Adrenal gland (tissue), 12 donors: ENCODE data around the gene FPGS. TPM values are rescaled to one million over a fixed set of nuclear protein-coding genes. Genes with fewer than 3 reads are reported as not detected.
"Not testable (repeated sequence)": the region's sequence is repeated elsewhere in the genome, so short reads cannot be mapped to it uniquely, and the experiment has no call there.

Source experiments
- DNase-seq, 7 donors: peaks; one replicate each; pipeline ENCODE4 v3.0.0-alpha.2; 2019 to 2020
- H3K27ac ChIP-seq, 5 donors: fragments of 200-600 bp; sonication (generic) in 4 of 5; 1 replicate in 3 of 5; 2 replicates in 2 of 5; pipeline versions ENCODE4 v1.5.1 to v1.8.0; 2016 to 2020; ENCODE audit warnings: mild to moderate bottlenecking in 1 of 5
- H3K27me3 ChIP-seq: fragments of 200-600 bp; 2 replicates; pipeline ENCODE4 v1.8.0; 2021
- H3K36me3 ChIP-seq, 2 donors: fragments of 200-600 bp; replicated peaks in 1 of 2; 1 replicate in 1 of 2; 2 replicates in 1 of 2; pipeline versions ENCODE4 v1.5.1 to v1.8.0; 2018 to 2022
- H3K4me1 ChIP-seq, 2 donors: fragments of 200-600 bp; replicated peaks in 1 of 2; 1 replicate in 1 of 2; 2 replicates in 1 of 2; pipeline versions ENCODE4 v1.5.1 to v1.8.0; 2018 to 2021
- H3K4me3 ChIP-seq, 4 donors: fragments of 200-600 bp; sonication (generic) in 3 of 4; one replicate each; pipeline ENCODE4 v1.5.1; 2016 to 2018
- H3K9me3 ChIP-seq, 3 donors: fragments of 200-600 bp; sonication (generic) in 1 of 3; replicated peaks in 1 of 3; 1 replicate in 2 of 3; 2 replicates in 1 of 3; pipeline versions ENCODE4 v1.5.1 to v1.8.0; 2016 to 2021
- CTCF ChIP-seq, 6 experiments: fragments of 450-650 bp in 4 of 6; fragments of 200-600 bp in 2 of 6; sonication (generic) in 1 of 6; IDR thresholded peaks; 1 replicate in 5 of 6; 2 replicates in 1 of 6; pipeline versions ENCODE4 v1.5.1 to v1.8.0; 2016 to 2021; ENCODE audit warnings: antibody characterized with exemption in 6 of 6, mild to moderate bottlenecking in 2 of 6, moderate library complexity in 1 of 6
- POLR2A ChIP-seq, 2 donors: fragments of 450-650 bp; IDR thresholded peaks; one replicate each; pipeline ENCODE4 v1.6.1; 2017; ENCODE audit warnings: antibody characterized with exemption in 2 of 2, mild to moderate bottlenecking in 2 of 2, moderate library complexity in 1 of 2
- WGBS, 4 donors: extraction: QIAGEN DNeasy Blood & Tissue Kit in 2 of 4; methylation state at CpG; one replicate each; pipeline versions ENCODE4 v1.1.5 to v1.1.7; 2013 to 2017; 5-methylcytosine and 5-hydroxymethylcytosine counted together
- intact Hi-C, 2 donors: fragments of 100-400 bp; cut with DNase I; formaldehyde crosslinking; loops; one replicate each; pipeline versions ENCODE4 v1.14.1 to v1.15.0; 2022 to 2023
- polyA plus RNA-seq, 3 donors: library from polyadenylated mRNA; stranded (reverse); fragments of 200-250 nt in 2 of 3; fragments of 350-450 nt in 1 of 3; fragmentation: Illumina TruSeq in 1 of 3; extraction: RNeasy Lipid Tissue Mini Kit (QIAGEN cat#74804) in 1 of 3; gene quantifications; one replicate each; pipeline ENCODE4 v1.2.3, GENCODE V29; 2013 to 2014
- total RNA-seq, 9 donors: library from RNA; depleted of rRNA in 4 of 9; stranded (reverse); fragments of >200 nt in 4 of 9; fragments of 120-200 nt in 1 of 9; fragmentation: NEBNext Ultra II Directional in 1 of 9; extraction: Animal tissue kit (Norgen Biotek cat#: 25700) in 1 of 9; gene quantifications; one replicate each; pipeline versions ENCODE4 v1.1.0 to v1.2.4, GENCODE V29; 2013 to 2023
- donor health status: healthy with polysubstance abuse.
- donor health status: Bipolar disorder and iron deficiency.
- donor health status: DM: yes; HTN: yes; CAD: no.
- donor health status: DM: no; HTN: no; CAD: no.
- donor health status: DM: no; HTN: no; CAD: no.
- donor health status: DM: yes; HTN: yes; CAD: no.

Gene FPGS
- total and polyA plus RNA-seq, 12 donors: 31.1 to 359 (median 120) TPM

- TF ChIP-seq CTCF (IDR thresholded peaks at IDR 0.05) (no peak), POLR2A (IDR thresholded peaks at IDR 0.05) (no peak)
- Histone ChIP-seq H3K27me3 (no peaks in the 10 kb centered on the region), H3K4me3 (no peak within 1 kb of the TSS), H3K4me1 (no peaks in the 10 kb centered on the region), H3K9me3 (no peaks in the 10 kb centered on the region), H3K27ac (peak within 1 kb of the TSS in 1 of 5 donors; percentile 33), H3K36me3 (no peaks in the 10 kb centered on the region)
- 49 to 58% (median 52%) methylated on average over 9 to 13 of the region's 13 CpGs for WGBS, 4 donors
- intact Hi-C loops: no loop called here
- no peak for DNase-seq
These were observed 24.2 kb upstream of the FPGS start, which contains the start of gene SH2D3C for GRCh38 chr9:127778280-127779135. Gene SH2D3C (minus strand): TSS chr9:127778666. CDS start chr9:127778627, 39 bp downstream.

- H3K9me3 ChIP-seq: no peaks in the 10 kb centered on the region
- no peaks in the 10 kb centered on the region for H3K36me3 ChIP-seq
- TF ChIP-seq POLR2A (IDR thresholded peaks at IDR 0.05): no peak
- no peak for TF ChIP-seq CTCF (IDR thresholded peaks at IDR 0.05)
- no peaks in the 10 kb centered on the region for H3K27me3 ChIP-seq
- H3K4me1 ChIP-seq: peaks cover 0 to 7% of the 10 kb centered on the region in 2 donors
- peak overlapping the region in 1 of 5 donors; percentile 33 for H3K27ac ChIP-seq
- intact Hi-C loops: no loop called here
- WGBS, 4 donors: 62 to 81% (median 72%) methylated on average over 5 to 17 of the region's 17 CpGs
- no peak for DNase-seq
- no peak overlapping the region for H3K4me3 ChIP-seq
These were observed 23.3 kb upstream of the FPGS start for GRCh38 chr9:127779136-127779981.

- no peaks in the 10 kb centered on the region for H3K9me3 ChIP-seq
- no peaks in the 10 kb centered on the region for H3K27me3 ChIP-seq
- H3K27ac ChIP-seq: no peak overlapping the region
- WGBS, 4 donors: 59 to 79% (median 74%) methylated on average over 10 to 20 of the region's 20 CpGs
- no peaks in the 10 kb centered on the region for H3K36me3 ChIP-seq
- peaks cover 0 to 7% of the 10 kb centered on the region in 2 donors for H3K4me1 ChIP-seq
- intact Hi-C loops: loop anchor here (5.0 kb wide), 1 partner anchor 38 kb away; no protein-coding TSS in a partner anchor
- H3K4me3 ChIP-seq: no peak overlapping the region
- TF ChIP-seq CTCF (IDR thresholded peaks at IDR 0.05): no peak
- no peak for DNase-seq
These were observed 22.4 kb upstream of the FPGS start for GRCh38 chr9:127780126-127780885.

GRCh38 chr9:127780909-127781308 lies 21.8 kb upstream of the FPGS start:
- not testable (repeated sequence) for H3K4me1 ChIP-seq, H3K27ac ChIP-seq, H3K27me3 ChIP-seq, H3K4me3 ChIP-seq, H3K9me3 ChIP-seq, H3K36me3 ChIP-seq, DNase-seq
- WGBS, 4 donors: 82 to 92% (median 86%) methylated on average over 9 of the region's 9 CpGs
- intact Hi-C loops: loop anchor here (5.0 kb wide), 1 partner anchor 39 kb away; no protein-coding TSS in a partner anchor
